ENCODE results near the gene FGF3. TPM values are rescaled to one million over a fixed set of nuclear protein-coding genes. Genes with fewer than 3 reads are reported as not detected.

Gene FGF3
- total RNA-seq, 1 experiment from 2014 or later = not detected

DNA sequence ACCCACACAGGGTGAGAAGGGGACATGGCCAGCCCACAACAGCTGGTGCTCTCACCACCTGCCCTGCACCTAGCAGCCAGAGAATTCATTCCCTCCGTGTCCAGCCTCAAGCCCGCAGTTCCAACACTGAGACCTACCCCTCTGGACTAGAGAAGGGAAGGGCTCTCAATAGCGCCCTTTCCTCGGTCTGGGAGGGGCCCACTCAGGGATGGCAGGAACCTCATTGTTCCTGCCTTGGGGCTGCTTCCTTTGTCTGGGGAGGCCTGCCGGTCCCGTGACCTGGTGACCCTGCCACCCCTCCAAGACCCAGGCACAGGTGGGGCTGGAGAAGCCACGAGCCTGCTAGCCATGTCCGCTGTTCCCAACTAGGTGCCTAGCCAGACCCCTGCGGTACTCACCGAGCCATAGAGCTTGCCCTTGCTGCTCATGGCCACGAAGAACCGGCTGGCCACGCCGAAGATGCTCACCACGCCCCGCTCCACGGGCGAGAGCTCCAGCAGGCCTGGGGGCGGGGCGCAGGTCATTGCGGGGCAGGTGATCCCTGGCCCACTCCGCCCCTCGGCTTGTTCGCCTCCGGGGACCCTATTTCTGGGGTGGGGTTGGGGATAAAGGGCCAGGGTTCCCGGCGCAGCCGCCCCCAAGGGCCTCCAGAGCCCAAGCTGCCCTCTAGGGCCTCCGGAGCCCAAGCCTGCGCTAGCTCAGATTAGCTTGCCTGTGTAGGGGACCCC lies 45.4 kb downstream of the FGF3 start:
- no peaks in the 10 kb centered on the region for H4K20me1 ChIP-seq (ENCODE audit: low read length)
- no peak overlapping the region for H2AFZ ChIP-seq (ENCODE audit: low read length)
- POLR2A ChIA-PET (ENCODE audit: unreplicated experiment) = no interaction called here
- peaks cover 28% of the 10 kb centered on the region for H3K27me3 ChIP-seq (ENCODE audit: low read length)
- no peaks in the 10 kb centered on the region for H3K4me1 ChIP-seq (ENCODE audit: insufficient read depth, low read length)
- no peaks in the 10 kb centered on the region for H3K9me3 ChIP-seq (ENCODE audit: low read length)
- no peaks in the 10 kb centered on the region for H3F3A ChIP-seq (ENCODE audit: low read length, unreplicated experiment)
- ATAC-seq (no peak), DNase-seq (no peak)
- CTCF ChIA-PET = no interaction called here
- H3K9me2 ChIP-seq (replicated peaks; ENCODE audit: low read length) = no peaks in the 10 kb centered on the region
- H3K36me3 ChIP-seq (ENCODE audit: low read depth, low read length) = no peaks in the 10 kb centered on the region
- no peak overlapping the region for H3K27ac ChIP-seq (ENCODE audit: low read length)
- H3K79me2 ChIP-seq (ENCODE audit: low read length) = no peaks in the 10 kb centered on the region
- intact Hi-C loops (cut with micrococcal nuclease) = no loop called here
- H3K4me2 ChIP-seq (ENCODE audit: low read length) = no peak overlapping the region
- H3K4me3 ChIP-seq (ENCODE audit: low read length) = no peak overlapping the region
- H3K9ac ChIP-seq (ENCODE audit: low read length) = no peak overlapping the region
- TF ChIP-seq EZH2phosphoT487 (IDR thresholded peaks at IDR 0.05; ENCODE audit: borderline replicate concordance, low read length) = no peak
- no peak for TF ChIP-seq CTCF (conservative IDR thresholded peaks at IDR 0.05; ENCODE audit: low read depth, low read length)
- TF ChIP-seq EZH2 (IDR thresholded peaks at IDR 0.05; ENCODE audit: low read length, unreplicated experiment) = no peak
- no TSS peak for BruUV-seq (replicated peaks)

GRCh38 chr11:69771466-69771865 lies 47.8 kb downstream of the FGF3 start:
- Histone ChIP-seq H3K36me3 (ENCODE audit: low read depth, low read length) (no peaks in the 10 kb centered on the region), H3K79me2 (ENCODE audit: low read length) (no peaks in the 10 kb centered on the region), H3K9ac (ENCODE audit: low read length) (no peak overlapping the region), H4K20me1 (ENCODE audit: low read length) (no peaks in the 10 kb centered on the region), H3K9me3 (ENCODE audit: low read length) (no peaks in the 10 kb centered on the region), H3K4me2 (ENCODE audit: low read length) (no peak overlapping the region), H3K4me3 (ENCODE audit: low read length) (no peak overlapping the region), H3K4me1 (ENCODE audit: insufficient read depth, low read length) (no peaks in the 10 kb centered on the region), H3F3A (ENCODE audit: low read length, unreplicated experiment) (no peaks in the 10 kb centered on the region), H2AFZ (ENCODE audit: low read length) (no peak overlapping the region), H3K9me2 (replicated peaks; ENCODE audit: low read length) (no peaks in the 10 kb centered on the region), H3K27ac (ENCODE audit: low read length) (no peak overlapping the region), H3K27me3 (ENCODE audit: low read length) (peaks cover 29% of the 10 kb centered on the region)
- no peak for ATAC-seq
- DNase-seq = no peak
- BruUV-seq (replicated peaks) = no TSS peak
- CTCF ChIA-PET = no interaction called here
- no peak for TF ChIP-seq EZH2phosphoT487 (IDR thresholded peaks at IDR 0.05; ENCODE audit: borderline replicate concordance, low read length)
- TF ChIP-seq EZH2 (IDR thresholded peaks at IDR 0.05; ENCODE audit: low read length, unreplicated experiment) = no peak
- POLR2A ChIA-PET (ENCODE audit: unreplicated experiment) = no interaction called here
- intact Hi-C loops (cut with micrococcal nuclease) = no loop called here

DNA sequence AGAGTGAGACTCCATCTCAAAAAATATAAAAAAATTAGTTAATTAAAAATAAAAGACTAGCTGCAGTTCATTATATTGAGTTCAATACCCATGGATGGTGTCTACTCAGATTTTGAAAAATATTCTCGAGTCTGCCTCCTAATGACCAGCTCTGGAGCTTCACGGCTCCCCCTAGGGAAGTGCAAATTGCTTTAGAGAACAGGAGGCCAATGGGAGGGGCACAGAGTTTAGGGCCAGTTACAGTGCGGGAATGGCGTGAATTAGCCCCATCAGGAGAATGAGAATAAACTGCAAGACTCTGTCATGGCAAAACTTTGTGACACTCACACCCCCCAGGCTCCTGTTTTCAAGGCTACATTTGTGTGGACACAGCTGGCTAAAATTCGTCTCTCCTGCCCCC lies 48.7 kb downstream of the FGF3 start:
- BruUV-seq (replicated peaks) = no TSS peak
- POLR2A ChIA-PET (ENCODE audit: unreplicated experiment) = no interaction called here
- Histone ChIP-seq H3K4me3 (ENCODE audit: low read length) (no peak overlapping the region), H3K36me3 (ENCODE audit: low read depth, low read length) (no peaks in the 10 kb centered on the region), H3K79me2 (ENCODE audit: low read length) (no peaks in the 10 kb centered on the region), H3K27me3 (ENCODE audit: low read length) (peaks cover 21% of the 10 kb centered on the region), H3K4me1 (ENCODE audit: insufficient read depth, low read length) (no peaks in the 10 kb centered on the region), H3K9me3 (ENCODE audit: low read length) (no peaks in the 10 kb centered on the region), H3K4me2 (ENCODE audit: low read length) (no peak overlapping the region), H3K9ac (ENCODE audit: low read length) (no peak overlapping the region), H4K20me1 (ENCODE audit: low read length) (no peaks in the 10 kb centered on the region), H3K9me2 (replicated peaks; ENCODE audit: low read length) (no peaks in the 10 kb centered on the region), H2AFZ (ENCODE audit: low read length) (no peak overlapping the region), H3F3A (ENCODE audit: low read length, unreplicated experiment) (no peaks in the 10 kb centered on the region), H3K27ac (ENCODE audit: low read length) (no peak overlapping the region)
- intact Hi-C loops (cut with micrococcal nuclease) = no loop called here
- CTCF ChIA-PET = no interaction called here
- no peak for DNase-seq
- ATAC-seq = no peak
- no peak for TF ChIP-seq EZH2 (IDR thresholded peaks at IDR 0.05; ENCODE audit: low read length, unreplicated experiment)
- TF ChIP-seq EZH2phosphoT487 (IDR thresholded peaks at IDR 0.05; ENCODE audit: borderline replicate concordance, low read length) = no peak
- no peak for TF ChIP-seq CTCF (conservative IDR thresholded peaks at IDR 0.05; ENCODE audit: low read depth, low read length)
